ENCODE measurements around the gene MAP7D3. TPM values are rescaled to one million over a fixed set of nuclear protein-coding genes. Genes with fewer than 3 reads are reported as not detected.
A peak's percentile ranks its signal among the peaks of the same experiment; 100 is the strongest.

MAP7D3 gene
- total RNA-seq, 2 experiments from 2014 or later, result 12.2 to 13.3 TPM

- peak overlapping the region; percentile 80 for H3K27ac Mint-ChIP-seq
- H3K36me3 Mint-ChIP-seq (ENCODE audit: low read depth), result peaks cover 7% of the 10 kb centered on the region
- peak overlapping the region; percentile 43 for H3K4me3 Mint-ChIP-seq
- ChIA-PET CTCF (interaction anchor here (1.2 kb wide), 1 partner anchor 77 kb away, joined by 3 read pairs; no protein-coding TSS in a partner anchor), POLR2A (no interaction called here)
- H3K4me1 Mint-ChIP-seq (ENCODE audit: low read depth), result peaks cover 41% of the 10 kb centered on the region
- H3K9me3 Mint-ChIP-seq (ENCODE audit: insufficient read depth), result no peaks in the 10 kb centered on the region
- no peak for DNase-seq
- H3K27me3 Mint-ChIP-seq (ENCODE audit: low read depth), result no peaks in the 10 kb centered on the region
- ATAC-seq, result peak; percentile 57
Observed at GRCh38 chrX:136192135-136192534, 59.1 kb downstream of the MAP7D3 start.

GRCh38 chrX:136191171-136191570 lies 60.0 kb downstream of the MAP7D3 start:
- peaks cover 7% of the 10 kb centered on the region for H3K36me3 Mint-ChIP-seq (ENCODE audit: low read depth)
- no peak overlapping the region for H3K27ac Mint-ChIP-seq
- DNase-seq, result no peak
- no peak overlapping the region for H3K4me3 Mint-ChIP-seq
- H3K27me3 Mint-ChIP-seq (ENCODE audit: low read depth), result no peaks in the 10 kb centered on the region
- peaks cover 40% of the 10 kb centered on the region for H3K4me1 Mint-ChIP-seq (ENCODE audit: low read depth)
- no peak for ATAC-seq
- ChIA-PET CTCF (interaction anchor here (1.2 kb wide), 1 partner anchor 78 kb away, joined by 3 read pairs; no protein-coding TSS in a partner anchor), POLR2A (no interaction called here)
- no peaks in the 10 kb centered on the region for H3K9me3 Mint-ChIP-seq (ENCODE audit: insufficient read depth)

- POLR2A ChIA-PET, result no interaction called here
- peaks cover 5% of the 10 kb centered on the region for H3K36me3 Mint-ChIP-seq (ENCODE audit: low read depth)
- CTCF ChIA-PET, result no interaction called here
Observed at GRCh38 chrX:136190038-136190713, 61.0 kb downstream of the MAP7D3 start.

GRCh38 chrX:136189222-136189621 lies 62.0 kb downstream of the MAP7D3 start:
- no peak overlapping the region for H3K27ac Mint-ChIP-seq
- no peak for ATAC-seq

More at GRCh38 chrX:136190038-136190713, 61.0 kb downstream of the MAP7D3 start:
- H3K27me3 Mint-ChIP-seq (ENCODE audit: low read depth), result no peaks in the 10 kb centered on the region
- H3K4me1 Mint-ChIP-seq (ENCODE audit: low read depth), result peaks cover 37% of the 10 kb centered on the region
- H3K4me3 Mint-ChIP-seq, result no peak overlapping the region
- DNase-seq, result no peak
- H3K27ac Mint-ChIP-seq, result no peak overlapping the region
- H3K9me3 Mint-ChIP-seq (ENCODE audit: insufficient read depth), result no peaks in the 10 kb centered on the region
- no peak for ATAC-seq

GRCh38 chrX:136186023-136186413 lies 65.2 kb downstream of the MAP7D3 start:
- H3K27ac Mint-ChIP-seq, result no peak overlapping the region
- CTCF ChIA-PET, result interaction anchor here (1.0 to 1.2 kb wide), 2 partner anchors 17 to 23 kb away, joined by 4 read pairs; no protein-coding TSS in a partner anchor
- no peaks in the 10 kb centered on the region for H3K27me3 Mint-ChIP-seq (ENCODE audit: low read depth)
- POLR2A ChIA-PET, result no interaction called here
- peaks cover 2% of the 10 kb centered on the region for H3K36me3 Mint-ChIP-seq (ENCODE audit: low read depth)
- no peak overlapping the region for H3K4me3 Mint-ChIP-seq
- no peaks in the 10 kb centered on the region for H3K9me3 Mint-ChIP-seq (ENCODE audit: insufficient read depth)
- peaks cover 6% of the 10 kb centered on the region for H3K4me1 Mint-ChIP-seq (ENCODE audit: low read depth)
- no peak for DNase-seq
- ATAC-seq, result no peak

More at GRCh38 chrX:136189222-136189621, 62.0 kb downstream of the MAP7D3 start:
- Mint-ChIP-seq H3K9me3 (ENCODE audit: insufficient read depth) (no peaks in the 10 kb centered on the region), H3K27me3 (ENCODE audit: low read depth) (no peaks in the 10 kb centered on the region), H3K4me1 (ENCODE audit: low read depth) (peaks cover 35% of the 10 kb centered on the region), H3K4me3 (no peak overlapping the region), H3K36me3 (ENCODE audit: low read depth) (peaks cover 5% of the 10 kb centered on the region)
- CTCF ChIA-PET, result interaction anchor here (1.1 to 1.2 kb wide), 3 partner anchors 14 to 151 kb away, joined by 3 read pairs; no protein-coding TSS in a partner anchor
- POLR2A ChIA-PET, result no interaction called here
- no peak for DNase-seq

GRCh38 chrX:136185401-136186022 lies 65.7 kb downstream of the MAP7D3 start:
- DNase-seq, result no peak
- POLR2A ChIA-PET, result no interaction called here
- H3K4me3 Mint-ChIP-seq, result no peak overlapping the region

GRCh38 chrX:136183917-136184316 lies 67.3 kb downstream of the MAP7D3 start:
- Mint-ChIP-seq H3K27me3 (ENCODE audit: low read depth) (no peaks in the 10 kb centered on the region), H3K9me3 (ENCODE audit: insufficient read depth) (no peaks in the 10 kb centered on the region), H3K4me3 (no peak overlapping the region), H3K4me1 (ENCODE audit: low read depth) (peaks cover 6% of the 10 kb centered on the region), H3K36me3 (ENCODE audit: low read depth) (no peaks in the 10 kb centered on the region), H3K27ac (no peak overlapping the region)
- no peak for ATAC-seq
- ChIA-PET CTCF (no interaction called here), POLR2A (no interaction called here)
- no peak for DNase-seq

More at GRCh38 chrX:136185401-136186022, 65.7 kb downstream of the MAP7D3 start:
- Mint-ChIP-seq H3K27ac (no peak overlapping the region), H3K4me1 (ENCODE audit: low read depth) (peaks cover 6% of the 10 kb centered on the region), H3K9me3 (ENCODE audit: insufficient read depth) (no peaks in the 10 kb centered on the region), H3K27me3 (ENCODE audit: low read depth) (no peaks in the 10 kb centered on the region), H3K36me3 (ENCODE audit: low read depth) (no peaks in the 10 kb centered on the region)
- ATAC-seq, result no peak
- CTCF ChIA-PET, result interaction anchor here (1.0 to 1.2 kb wide), 2 partner anchors 18 to 23 kb away, joined by 4 read pairs; no protein-coding TSS in a partner anchor

GRCh38 chrX:136183172-136183571 lies 68.0 kb downstream of the MAP7D3 start:
- no peak overlapping the region for H3K27ac Mint-ChIP-seq
- no peak for ATAC-seq
- ChIA-PET POLR2A (no interaction called here), CTCF (no interaction called here)
- no peak overlapping the region for H3K4me3 Mint-ChIP-seq
- peaks cover 6% of the 10 kb centered on the region for H3K4me1 Mint-ChIP-seq (ENCODE audit: low read depth)
- no peak for DNase-seq
- no peaks in the 10 kb centered on the region for H3K9me3 Mint-ChIP-seq (ENCODE audit: insufficient read depth)
- no peaks in the 10 kb centered on the region for H3K27me3 Mint-ChIP-seq (ENCODE audit: low read depth)
- no peaks in the 10 kb centered on the region for H3K36me3 Mint-ChIP-seq (ENCODE audit: low read depth)

- no peaks in the 10 kb centered on the region for H3K36me3 Mint-ChIP-seq (ENCODE audit: low read depth)
- H3K27me3 Mint-ChIP-seq (ENCODE audit: low read depth), result no peaks in the 10 kb centered on the region
- H3K4me3 Mint-ChIP-seq, result no peak overlapping the region
- ChIA-PET CTCF (no interaction called here), POLR2A (no interaction called here)
- H3K9me3 Mint-ChIP-seq (ENCODE audit: insufficient read depth), result no peaks in the 10 kb centered on the region
- no peak overlapping the region for H3K27ac Mint-ChIP-seq
- peaks cover 6% of the 10 kb centered on the region for H3K4me1 Mint-ChIP-seq (ENCODE audit: low read depth)
- no peak for ATAC-seq
- no peak for DNase-seq
Observed at GRCh38 chrX:136182414-136182813, 68.8 kb downstream of the MAP7D3 start.

- Mint-ChIP-seq H3K9me3 (ENCODE audit: insufficient read depth) (no peaks in the 10 kb centered on the region), H3K4me3 (no peak overlapping the region), H3K27ac (no peak overlapping the region), H3K4me1 (ENCODE audit: low read depth) (no peaks in the 10 kb centered on the region), H3K27me3 (ENCODE audit: low read depth) (no peaks in the 10 kb centered on the region), H3K36me3 (ENCODE audit: low read depth) (no peaks in the 10 kb centered on the region)
- no peak for DNase-seq
- CTCF ChIA-PET, result no interaction called here
- POLR2A ChIA-PET, result no interaction called here
- no peak for ATAC-seq
Observed at GRCh38 chrX:136179133-136179532, 72.1 kb downstream of the MAP7D3 start.

- CTCF ChIA-PET, result no interaction called here
- DNase-seq (no peak), ATAC-seq (no peak)
- Mint-ChIP-seq H3K9me3 (ENCODE audit: insufficient read depth) (no peaks in the 10 kb centered on the region), H3K4me3 (no peak overlapping the region), H3K27ac (no peak overlapping the region), H3K27me3 (ENCODE audit: low read depth) (no peaks in the 10 kb centered on the region), H3K36me3 (ENCODE audit: low read depth) (no peaks in the 10 kb centered on the region), H3K4me1 (ENCODE audit: low read depth) (no peaks in the 10 kb centered on the region)
- POLR2A ChIA-PET, result no interaction called here
Observed at GRCh38 chrX:136176399-136176825, 74.8 kb downstream of the MAP7D3 start.

- CTCF ChIA-PET, result interaction anchor here (1.0 kb wide), 1 partner anchor 97 kb away, joined by 3 read pairs; no protein-coding TSS in a partner anchor
- H3K36me3 Mint-ChIP-seq (ENCODE audit: low read depth), result no peaks in the 10 kb centered on the region
Observed at GRCh38 chrX:136171420-136171819, 79.8 kb downstream of the MAP7D3 start.

More at GRCh38 chrX:136171420-136171819, 79.8 kb downstream of the MAP7D3 start:
- ATAC-seq (no peak), DNase-seq (no peak)
- Mint-ChIP-seq H3K9me3 (ENCODE audit: insufficient read depth) (no peaks in the 10 kb centered on the region), H3K4me3 (no peak overlapping the region), H3K4me1 (ENCODE audit: low read depth) (no peaks in the 10 kb centered on the region), H3K27me3 (ENCODE audit: low read depth) (no peaks in the 10 kb centered on the region), H3K27ac (no peak overlapping the region)
- POLR2A ChIA-PET, result no interaction called here

Data from activated CD8-positive, alpha-beta T cell treated with anti-CD3 and anti-CD28 coated beads, Interleukin-2, amount 10 ng/mL, durations not matched to agents 7 days and 5 days (primary cell).